Ecto neural progenitor cell (in vitro differentiated cells): ENCODE data around the gene SFRP4.
A peak's percentile ranks its signal among the peaks of the same experiment; 100 is the strongest.
"Not testable (repeated sequence)": the region's sequence is repeated elsewhere in the genome, so short reads cannot be mapped to it uniquely, and the experiment has no call there.

ENCODE experiments used
- DNase-seq: peaks from one replicate; pipeline ENCODE4 v3.0.0-alpha.2; 2018; ENCODE audit warnings: low spot score

SFRP4 gene

DNA sequence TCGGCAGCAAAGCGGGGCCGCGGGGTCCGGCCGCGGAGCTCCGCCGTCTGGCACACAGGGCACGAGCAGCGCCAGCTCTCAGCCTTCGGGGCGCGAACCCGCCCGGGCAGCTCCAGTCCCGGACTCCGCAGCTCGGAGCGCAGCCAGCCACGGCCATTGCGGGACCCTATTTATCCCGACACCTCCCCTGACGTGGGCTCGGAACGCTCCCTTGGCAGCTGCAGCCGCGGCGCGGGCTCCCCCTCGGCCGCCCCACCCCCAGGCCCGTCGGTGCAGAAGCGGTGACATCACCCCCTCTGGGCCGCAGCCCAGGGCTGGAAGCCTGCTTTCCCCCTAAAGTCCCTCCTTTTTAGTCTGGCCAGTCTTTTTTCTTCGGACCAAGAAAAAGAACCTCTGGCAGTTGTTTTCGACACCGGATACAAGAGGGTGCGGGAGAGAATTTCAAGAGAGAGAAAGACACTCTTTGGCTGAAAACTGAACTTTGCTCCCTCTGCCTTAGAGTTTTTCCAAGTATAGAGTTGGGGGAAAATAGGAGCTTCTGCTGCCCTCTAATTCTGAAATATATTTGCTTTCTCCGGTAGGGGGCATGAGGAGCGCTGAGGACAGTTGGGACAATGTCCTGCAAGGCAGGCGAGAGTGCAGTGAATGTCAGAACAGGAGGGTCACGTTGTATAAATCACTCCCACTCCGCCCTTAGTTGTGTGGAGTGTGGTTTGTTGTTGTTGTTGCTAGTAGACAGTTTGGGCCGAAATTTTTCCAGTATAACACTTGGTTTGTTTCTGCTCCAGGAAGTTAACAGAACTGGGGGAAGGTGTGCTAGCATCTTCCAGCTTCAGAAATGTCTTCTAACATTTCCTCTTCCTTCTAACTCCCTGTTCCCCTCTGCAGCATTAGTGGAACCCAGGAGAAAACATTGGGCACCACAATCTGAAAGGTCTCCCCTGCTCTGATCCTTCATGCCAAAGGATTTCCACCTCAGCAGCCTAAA, at the start of gene SFRP4:
TSS of gene SFRP4 (minus strand) at position 145 of the 988 bp plus-strand sequence. CDS start 280 bp downstream, outside the sequence.
- peak; percentile 71 for DNase-seq

GRCh38 chr7:37964196-37964595, 47.6 kb upstream of the SFRP4 start:
- DNase-seq, result no peak

DNA sequence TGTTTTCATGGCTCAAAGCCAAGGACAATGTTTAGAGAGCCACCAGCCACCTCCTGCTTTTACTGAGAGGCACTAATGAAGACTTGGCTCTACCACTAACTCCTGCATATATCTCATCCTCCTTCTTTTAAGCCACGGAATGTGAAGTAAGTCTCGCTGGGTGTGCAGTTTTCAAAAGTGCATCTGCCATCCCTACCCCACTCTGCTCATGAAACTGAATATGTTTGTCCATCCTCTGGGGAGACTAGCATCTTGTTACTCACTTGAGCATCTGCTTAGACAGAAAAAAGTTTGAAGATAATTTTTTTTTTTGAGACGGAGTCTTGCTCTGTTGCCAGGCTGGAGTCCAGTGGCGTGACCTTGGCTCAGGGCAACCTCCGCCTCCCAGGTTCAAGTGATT, 44.6 kb upstream of the SFRP4 start:
- no peak for DNase-seq

DNA sequence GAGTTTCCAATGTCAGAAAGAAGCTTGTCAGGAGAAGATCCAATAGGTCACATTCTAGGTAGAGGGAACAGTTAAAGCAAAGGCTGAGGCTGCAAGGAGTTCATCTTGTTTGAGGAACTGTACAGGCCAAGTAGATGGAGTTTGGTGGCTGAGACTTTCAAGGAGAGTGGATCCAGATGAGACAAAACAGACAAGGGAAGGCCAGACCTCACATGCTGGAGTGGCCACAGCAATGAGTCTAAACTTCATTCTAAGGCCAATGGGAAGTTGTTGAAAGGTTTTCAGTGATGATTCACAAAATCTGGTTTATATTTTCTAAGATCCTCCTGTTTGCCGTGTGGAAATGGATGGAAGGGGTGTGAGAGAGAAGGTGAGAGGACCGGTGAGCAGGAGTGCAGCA, 43.9 kb upstream of the SFRP4 start:
- no peak for DNase-seq

DNA sequence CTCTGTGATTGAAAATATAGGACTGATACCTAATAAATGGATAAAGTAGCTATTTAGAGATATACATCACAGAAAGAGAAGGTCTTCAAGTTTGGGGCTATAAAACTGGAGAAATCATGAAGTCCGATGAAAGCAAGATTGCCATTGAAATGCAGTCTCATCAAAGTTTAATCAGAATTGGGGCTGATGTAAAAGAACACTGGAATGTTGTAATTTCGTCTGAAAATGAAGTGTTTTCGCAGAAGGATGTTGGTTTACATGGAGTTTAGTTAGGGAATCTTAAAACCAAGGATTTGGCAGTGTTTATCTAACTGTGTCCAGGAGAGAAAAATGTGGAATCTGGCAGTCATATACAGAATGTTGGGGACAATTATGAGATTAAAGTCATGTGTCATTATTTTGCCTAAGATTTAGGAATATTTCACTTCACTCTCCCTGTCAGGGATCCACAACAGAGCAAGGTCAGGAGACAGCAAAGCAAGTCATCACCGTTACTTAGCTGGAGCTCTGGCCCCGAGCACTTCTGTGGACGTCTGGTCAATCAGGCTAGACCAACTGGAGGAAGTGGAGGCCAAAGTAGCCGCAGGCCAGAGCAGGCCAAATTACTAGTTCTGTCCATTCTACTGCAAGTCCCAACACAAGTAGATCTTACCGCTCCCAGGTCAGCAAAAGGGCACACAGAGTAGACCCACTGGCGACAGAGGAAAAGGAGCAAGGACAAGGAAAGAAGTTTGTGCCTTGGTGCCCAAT, 40.8 kb upstream of the SFRP4 start:
- DNase-seq, result no peak

DNA sequence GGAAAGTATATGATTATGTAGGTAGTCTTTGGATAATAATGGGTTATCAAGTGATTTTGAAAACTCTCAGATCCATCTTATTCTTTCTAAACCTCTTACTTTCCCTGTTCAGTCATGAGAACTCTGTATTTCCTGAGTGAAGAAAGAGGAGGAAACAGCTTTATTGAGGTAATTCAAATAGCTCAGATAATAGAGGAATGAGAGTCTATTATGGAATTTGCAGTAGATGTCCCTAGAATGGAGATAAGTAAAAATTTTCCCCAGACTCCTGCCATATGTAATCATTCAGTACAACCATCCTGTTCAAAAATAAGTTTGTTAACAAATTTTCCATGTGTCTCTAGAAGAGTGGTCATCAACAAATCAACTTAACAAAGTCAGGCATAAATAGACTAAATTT, 40.2 kb upstream of the SFRP4 start:
- no peak for DNase-seq

DNA sequence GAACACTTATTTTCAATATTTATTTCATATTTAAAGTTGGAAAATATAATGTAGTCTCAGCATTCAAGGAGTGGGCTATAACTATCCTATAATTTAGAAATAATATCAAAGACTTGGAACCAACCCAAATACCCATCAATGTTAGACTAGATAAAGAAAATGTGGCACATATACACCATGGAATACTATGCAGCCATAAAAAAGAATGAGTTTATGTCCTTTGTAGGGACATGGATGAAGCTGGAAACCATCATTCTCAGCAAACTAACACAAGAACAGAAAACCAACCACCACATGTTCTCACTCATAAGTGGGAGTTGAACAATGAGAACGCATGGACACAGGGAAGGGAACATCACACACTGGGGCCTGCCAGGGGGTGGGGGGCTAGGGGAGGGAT, 37.6 kb upstream of the SFRP4 start:
- DNase-seq, result not testable (repeated sequence)

GRCh38 chr7:37952240-37952639, 35.6 kb upstream of the SFRP4 start:
- no peak for DNase-seq

- DNase-seq, result no peak
Measured at GRCh38 chr7:37947941-37948210, 31.3 kb upstream of the SFRP4 start.

DNA sequence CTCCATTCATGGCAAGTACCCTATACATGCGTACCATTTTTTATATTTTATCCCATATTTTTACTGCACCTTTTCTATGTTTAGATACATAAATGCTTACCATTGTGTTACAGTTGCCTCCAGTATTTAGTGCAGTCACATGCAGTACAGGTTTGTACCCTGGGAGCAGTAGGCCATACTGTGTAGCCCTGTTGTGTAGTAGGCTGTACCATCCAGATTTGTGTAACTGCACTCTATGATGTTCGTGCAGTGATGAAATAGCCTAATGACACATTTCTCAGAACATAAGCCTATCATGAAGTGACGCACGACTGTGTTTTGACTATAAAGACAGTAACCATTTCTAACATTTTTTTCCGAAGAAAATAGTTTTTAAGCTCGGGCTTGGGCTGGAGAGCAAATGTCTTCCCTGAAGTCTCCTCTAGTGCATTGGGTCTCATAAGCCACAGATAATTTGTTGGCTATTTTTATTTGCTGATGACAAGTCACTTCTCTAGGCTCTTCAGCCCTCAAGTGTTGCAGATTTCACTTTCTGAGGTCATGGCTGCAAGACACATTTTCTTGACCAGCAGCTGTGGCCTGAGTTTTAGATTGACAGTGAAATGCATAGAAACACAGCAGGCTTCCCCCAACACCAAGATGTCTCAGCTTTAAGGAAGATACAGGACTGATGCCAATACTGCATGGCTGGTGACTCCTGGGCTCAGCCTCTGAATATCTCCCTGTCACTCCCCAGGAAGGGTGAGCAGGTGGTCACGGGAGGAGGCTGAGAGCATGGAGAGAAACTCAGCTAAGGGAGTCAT, 30.7 kb upstream of the SFRP4 start:
- no peak for DNase-seq

GRCh38 chr7:37945336-37945735, 28.7 kb upstream of the SFRP4 start:
- DNase-seq, result no peak

GRCh38 chr7:37944737-37945054, 28.1 kb upstream of the SFRP4 start:
- no peak for DNase-seq

DNA sequence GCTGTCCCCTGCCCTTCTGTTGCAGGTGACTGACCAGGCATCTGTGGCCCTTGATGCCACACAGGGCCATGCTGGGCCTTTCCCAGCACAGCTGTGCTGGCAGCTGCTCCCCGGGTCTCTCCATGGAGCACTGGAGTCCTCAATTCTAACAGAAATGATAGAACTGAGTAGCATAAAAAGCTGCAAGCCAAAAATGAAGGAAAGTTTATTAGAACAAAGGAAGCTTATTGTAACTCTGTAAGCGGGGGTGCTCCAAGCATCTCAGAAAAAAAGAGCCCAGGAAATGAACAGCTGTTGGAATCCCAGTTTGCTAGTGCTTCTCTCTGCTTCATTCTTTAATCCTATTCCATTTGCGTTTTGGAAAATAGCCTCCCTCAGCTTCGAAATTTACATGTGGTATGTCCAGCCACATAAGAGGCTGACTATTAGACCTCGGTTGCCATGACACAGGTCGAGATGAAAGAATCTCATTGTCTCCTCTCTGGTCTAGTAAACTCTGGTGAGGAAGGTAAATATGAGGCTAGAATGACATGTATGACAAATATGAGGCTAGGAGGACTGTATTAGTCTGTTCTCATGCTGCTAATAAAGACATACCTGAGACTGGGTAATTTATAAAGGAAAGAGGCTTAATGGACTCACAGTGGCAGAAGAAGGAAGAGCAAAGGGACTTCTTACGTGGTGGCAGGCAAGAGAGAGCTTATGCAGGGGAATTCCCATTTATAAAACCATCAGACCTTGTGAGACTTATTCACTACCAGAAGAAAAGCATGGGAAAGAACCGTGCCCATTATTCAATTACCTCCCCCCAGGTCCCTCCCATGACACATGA, 27.5 kb upstream of the SFRP4 start:
- no peak for DNase-seq

DNA sequence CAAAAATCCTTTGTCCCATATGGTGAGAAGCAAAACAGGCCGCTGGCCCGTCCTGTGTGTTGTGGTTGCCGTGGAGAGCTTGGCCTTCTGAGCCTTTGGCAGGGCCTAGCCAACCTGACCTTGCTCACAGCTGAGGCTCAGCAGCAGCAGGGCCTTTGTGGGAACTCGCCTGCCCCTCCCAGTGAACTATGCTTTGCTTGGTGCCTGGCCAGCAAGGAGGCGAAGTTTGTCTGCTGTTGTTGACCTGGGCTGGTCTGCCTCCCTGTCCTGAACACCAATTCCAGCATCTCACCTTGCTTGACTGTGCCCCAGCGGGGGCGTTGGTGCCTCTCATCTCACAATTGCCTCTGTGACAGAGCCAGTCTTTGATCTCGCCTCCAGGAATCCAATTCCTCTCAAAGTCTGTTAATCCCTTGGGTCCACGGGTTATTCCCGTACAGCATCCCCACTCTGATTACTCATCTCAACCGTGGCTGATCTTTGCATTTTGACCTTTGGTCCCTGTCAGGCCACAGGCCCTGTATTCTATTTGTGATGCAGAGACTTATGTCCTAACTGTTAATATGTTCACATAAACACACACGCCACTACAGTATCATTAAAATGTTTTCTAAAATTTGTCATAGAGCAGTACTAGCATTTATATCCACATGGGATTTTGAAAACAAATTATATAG, 26.5 kb upstream of the SFRP4 start:
- DNase-seq, result peak; percentile 56

GRCh38 chr7:37933018-37933566, 16.5 kb upstream of the SFRP4 start:
- no peak for DNase-seq

DNA sequence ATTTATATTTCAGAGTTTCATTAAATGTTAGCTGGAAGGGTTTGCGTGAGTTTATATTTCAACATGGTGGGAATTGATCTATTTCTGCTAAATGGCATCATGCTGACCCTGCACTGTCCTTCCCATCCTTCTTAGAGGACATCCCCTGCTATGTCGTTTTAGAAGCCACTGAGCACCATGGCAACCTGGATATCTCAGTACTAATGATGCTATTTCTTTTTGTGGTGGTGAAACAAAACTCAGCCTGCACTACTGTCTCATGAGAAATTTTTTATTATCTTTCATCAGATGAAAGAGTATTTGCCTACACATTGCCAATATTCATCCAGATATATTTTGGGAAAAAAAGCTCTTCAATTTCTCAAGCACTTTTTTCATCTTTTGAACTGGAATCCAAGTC, 15.9 kb upstream of the SFRP4 start:
- no peak for DNase-seq

DNA sequence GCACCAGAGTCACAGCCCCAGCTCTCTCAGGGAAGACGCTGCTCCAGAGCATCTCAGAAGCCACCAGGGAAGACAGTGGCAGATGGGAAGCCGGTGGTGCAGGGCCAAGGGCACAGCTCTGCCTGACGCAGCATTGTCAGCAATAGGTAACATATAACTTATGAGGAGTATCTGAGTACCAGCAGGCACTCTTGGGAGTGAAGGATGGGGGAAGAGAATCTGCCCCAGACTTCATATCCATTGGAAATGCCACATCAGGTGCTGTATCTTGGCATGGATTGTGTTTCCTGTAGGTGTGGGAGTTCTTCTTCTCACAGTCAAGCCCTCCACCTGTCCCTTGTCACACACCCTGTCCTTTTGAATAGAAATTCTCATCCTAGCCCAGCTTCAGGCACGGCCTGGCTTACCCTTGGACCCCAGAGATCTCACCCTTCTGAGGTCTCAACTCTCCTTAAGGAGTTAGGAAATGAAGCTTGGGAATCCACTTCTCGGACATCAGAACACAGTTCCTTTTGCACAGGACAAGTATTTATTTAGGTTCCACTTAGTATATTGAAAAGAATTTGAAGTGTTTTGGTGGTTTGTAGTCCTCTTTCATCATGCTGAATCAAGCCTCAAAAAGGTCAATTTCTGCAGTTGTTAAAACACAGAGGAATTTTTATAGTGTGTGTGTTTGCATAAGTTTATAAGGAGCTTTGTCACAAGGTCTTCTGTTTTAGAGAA, 13.8 kb upstream of the SFRP4 start:
- DNase-seq, result no peak

- no peak for DNase-seq
Measured at GRCh38 chr7:37928878-37929277, 12.3 kb upstream of the SFRP4 start.

DNA sequence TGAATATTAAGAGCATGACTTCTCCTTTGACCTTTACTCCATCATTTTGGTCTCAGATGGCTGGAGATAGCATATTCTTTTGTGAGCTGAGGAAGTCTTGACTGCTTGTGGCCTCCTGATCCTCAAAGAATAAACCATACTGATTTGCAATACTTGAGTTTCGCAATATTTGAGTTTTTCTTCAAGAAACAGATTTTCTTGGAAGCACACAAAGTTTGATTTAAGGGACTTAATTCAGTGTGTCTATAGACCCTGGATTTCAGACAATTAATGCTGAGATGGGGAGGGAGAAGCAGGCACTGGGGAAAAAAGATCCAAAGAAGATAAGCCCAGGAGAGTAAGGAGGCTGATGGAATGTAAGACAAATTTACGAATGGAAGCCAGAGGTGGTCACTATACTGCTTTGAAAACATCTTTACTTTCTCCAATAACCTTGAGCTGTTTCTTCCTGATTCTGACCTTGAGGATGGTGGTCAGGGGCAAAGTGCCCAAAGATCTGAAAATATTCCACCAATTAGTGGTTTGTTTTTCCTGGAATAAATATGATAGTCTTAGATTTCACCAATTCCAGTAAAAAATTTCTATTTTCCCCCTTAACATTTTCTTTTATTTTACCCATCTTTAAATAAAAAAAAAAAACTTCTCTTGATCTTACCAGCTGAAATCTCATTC, 11.3 kb upstream of the SFRP4 start:
- no peak for DNase-seq

DNA sequence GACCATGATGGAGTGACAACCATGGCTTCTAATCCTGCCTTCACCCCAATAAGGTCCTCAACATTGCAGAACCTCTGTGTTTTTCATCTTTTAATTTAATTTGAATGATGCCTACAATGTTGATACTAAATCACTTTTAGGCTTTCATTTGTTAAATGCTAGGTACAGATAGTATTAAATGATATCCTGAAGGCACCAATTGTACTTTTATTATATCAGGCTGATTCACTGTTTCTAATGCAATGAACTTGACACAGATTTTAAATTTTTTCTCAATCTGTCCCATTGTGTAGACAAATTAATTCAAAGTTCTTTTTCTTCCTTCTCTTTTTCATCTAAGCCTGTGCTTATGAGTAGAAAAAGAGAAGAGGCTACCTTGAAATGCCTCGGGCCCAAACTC, 9.0 kb upstream of the SFRP4 start:
- no peak for DNase-seq
